Brain microvascular endothelial cell (primary cell): ENCODE results near the gene PDE11A.

Experiments used
- DNase-seq: peaks from one replicate; pipeline ENCODE4 v3.0.0-alpha.2; 2020
- H3K27ac ChIP-seq: fragments of 250-450 bp; sonication (Bioruptor Pico); 2 replicates; pipeline ENCODE4 v1.5.1; 2020; ENCODE audit warnings: mild to moderate bottlenecking, moderate library complexity
- H3K27me3 ChIP-seq: fragments of 250-450 bp; sonication (Bioruptor Pico); replicated peaks from 2 replicates; pipeline ENCODE4 v1.5.1; 2020; ENCODE audit warnings: mild to moderate bottlenecking
- H3K36me3 ChIP-seq: fragments of 250-450 bp; sonication (Bioruptor Pico); replicated peaks from 2 replicates; pipeline ENCODE4 v1.5.1; 2020; ENCODE audit warnings: mild to moderate bottlenecking
- H3K4me3 ChIP-seq: 2 replicates; pipeline ENCODE4 v1.5.1; 2011; ENCODE audit warnings: low read depth, mild to moderate bottlenecking, control low read depth, low read length, moderate library complexity
- in situ Hi-C: cut with HindIII; loops from 2 replicates; pipeline ENCODE4 v1.10.0; 2017; ENCODE audit warnings: low sequenced_read_pairs, low pct_ligation_motif_present
- TF ChIP-seq, protein P1 (sequence below): IDR thresholded peaks from 2 replicates; pipeline ENCODE4 v1.5.1; 2011; ENCODE audit warnings: low read depth, mild to moderate bottlenecking, moderate library complexity, low read length, control low read depth, inconsistent platforms; ENCODE audit errors: missing control alignments

The PDE11A gene

DNA sequence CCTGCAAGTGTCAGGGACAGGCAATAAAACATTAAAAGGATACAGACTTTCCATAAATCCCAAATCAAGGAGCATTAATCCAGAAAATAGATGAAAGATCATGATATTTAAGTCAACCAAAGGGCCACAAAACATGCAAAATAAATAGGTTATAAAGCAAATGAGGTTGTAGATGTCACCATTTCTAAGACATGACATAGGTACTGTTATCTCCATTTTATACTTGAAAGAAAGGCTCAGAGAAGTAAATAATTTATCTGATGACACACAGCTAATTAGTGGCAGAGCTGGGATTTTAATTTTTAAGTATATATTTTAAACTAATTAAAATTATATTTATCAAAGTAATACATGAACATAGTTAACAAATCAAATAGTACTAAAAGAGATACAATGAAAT lies 378.2 kb downstream of the PDE11A start:
- H3K4me3 ChIP-seq, result no peak overlapping the region
- H3K36me3 ChIP-seq, result no peaks in the 10 kb centered on the region
- H3K27me3 ChIP-seq, result no peaks in the 10 kb centered on the region
- no peak overlapping the region for H3K27ac ChIP-seq
- in situ Hi-C loops, result no loop called here
- DNase-seq, result no peak
- TF ChIP-seq, protein P1, sequence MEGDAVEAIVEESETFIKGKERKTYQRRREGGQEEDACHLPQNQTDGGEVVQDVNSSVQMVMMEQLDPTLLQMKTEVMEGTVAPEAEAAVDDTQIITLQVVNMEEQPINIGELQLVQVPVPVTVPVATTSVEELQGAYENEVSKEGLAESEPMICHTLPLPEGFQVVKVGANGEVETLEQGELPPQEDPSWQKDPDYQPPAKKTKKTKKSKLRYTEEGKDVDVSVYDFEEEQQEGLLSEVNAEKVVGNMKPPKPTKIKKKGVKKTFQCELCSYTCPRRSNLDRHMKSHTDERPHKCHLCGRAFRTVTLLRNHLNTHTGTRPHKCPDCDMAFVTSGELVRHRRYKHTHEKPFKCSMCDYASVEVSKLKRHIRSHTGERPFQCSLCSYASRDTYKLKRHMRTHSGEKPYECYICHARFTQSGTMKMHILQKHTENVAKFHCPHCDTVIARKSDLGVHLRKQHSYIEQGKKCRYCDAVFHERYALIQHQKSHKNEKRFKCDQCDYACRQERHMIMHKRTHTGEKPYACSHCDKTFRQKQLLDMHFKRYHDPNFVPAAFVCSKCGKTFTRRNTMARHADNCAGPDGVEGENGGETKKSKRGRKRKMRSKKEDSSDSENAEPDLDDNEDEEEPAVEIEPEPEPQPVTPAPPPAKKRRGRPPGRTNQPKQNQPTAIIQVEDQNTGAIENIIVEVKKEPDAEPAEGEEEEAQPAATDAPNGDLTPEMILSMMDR, result no peak

GRCh38 chr2:177693658-177694339 lies 378.8 kb downstream of the PDE11A start:
- Histone ChIP-seq H3K27ac (no peak overlapping the region), H3K4me3 (no peak overlapping the region), H3K36me3 (no peaks in the 10 kb centered on the region), H3K27me3 (no peaks in the 10 kb centered on the region)
- in situ Hi-C loops, result no loop called here
- no peak for DNase-seq
- TF ChIP-seq, protein P1, result no peak

- no peaks in the 10 kb centered on the region for H3K27me3 ChIP-seq
- H3K4me3 ChIP-seq, result no peak overlapping the region
- H3K36me3 ChIP-seq, result no peaks in the 10 kb centered on the region
- TF ChIP-seq, protein P1, result peak; percentile 9
- no peak for DNase-seq
- H3K27ac ChIP-seq, result no peak overlapping the region
- in situ Hi-C loops, result no loop called here
Observed at GRCh38 chr2:177692783-177693269, 379.8 kb downstream of the PDE11A start.

DNA sequence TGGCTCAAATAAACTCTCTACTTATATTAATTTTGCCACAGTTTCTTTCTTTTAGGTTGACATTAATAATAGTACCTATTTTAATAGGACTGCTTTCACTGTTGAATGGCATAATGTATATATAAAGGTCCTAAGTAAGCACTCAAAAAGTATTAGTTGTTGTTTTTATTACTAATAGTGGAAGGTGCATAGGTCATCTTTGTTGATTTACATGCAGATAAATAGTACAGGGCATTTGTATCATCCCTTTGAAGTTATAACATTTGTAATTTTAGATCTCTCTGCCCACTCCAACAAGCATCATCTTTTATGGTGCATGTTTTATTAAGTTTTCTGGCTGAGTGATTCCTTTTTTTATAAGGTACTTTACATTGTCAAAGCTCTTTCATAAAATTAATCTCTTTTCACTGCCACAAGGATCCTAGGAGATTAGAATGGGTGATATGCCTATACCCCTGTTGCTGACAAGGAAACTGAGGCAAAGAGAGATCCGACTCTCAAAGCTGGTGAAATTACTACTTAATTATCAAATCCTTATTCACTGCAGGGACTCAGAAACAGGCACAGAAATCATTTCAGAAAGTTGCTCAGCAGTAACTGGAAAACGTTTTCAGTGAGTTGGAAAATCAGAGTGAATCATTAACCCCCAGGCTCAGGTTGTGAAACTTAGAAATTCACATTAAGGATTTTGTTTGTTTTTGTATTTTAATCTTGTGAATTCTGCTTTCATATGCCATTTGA lies 380.4 kb downstream of the PDE11A start:
- TF ChIP-seq, protein P1, result no peak
- Histone ChIP-seq H3K27me3 (no peaks in the 10 kb centered on the region), H3K4me3 (no peak overlapping the region), H3K27ac (no peak overlapping the region), H3K36me3 (no peaks in the 10 kb centered on the region)
- in situ Hi-C loops, result no loop called here
- DNase-seq, result no peak

DNA sequence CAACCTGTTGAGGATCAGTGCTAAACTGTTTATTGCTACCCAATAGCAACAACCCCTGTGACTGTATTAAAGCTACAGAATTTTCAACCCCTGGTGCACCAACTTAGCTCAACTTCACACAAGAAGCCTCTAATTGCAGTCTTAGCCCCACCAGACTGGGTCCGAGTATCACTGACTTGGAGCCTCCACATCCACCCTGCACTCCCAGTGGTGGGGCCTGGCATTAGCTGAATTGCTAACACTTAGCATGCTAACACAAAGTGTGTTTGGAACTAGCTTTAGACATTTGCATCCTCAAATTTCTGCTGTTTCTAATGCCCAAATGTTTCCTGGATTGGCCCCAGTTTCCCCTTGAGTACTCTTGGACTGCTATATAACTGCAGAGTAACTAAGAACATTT lies 381.4 kb downstream of the PDE11A start:
- in situ Hi-C loops, result no loop called here
- no peaks in the 10 kb centered on the region for H3K36me3 ChIP-seq
- DNase-seq, result no peak
- no peak overlapping the region for H3K4me3 ChIP-seq
- H3K27me3 ChIP-seq, result no peaks in the 10 kb centered on the region
- no peak overlapping the region for H3K27ac ChIP-seq
- TF ChIP-seq, protein P1, result peak; percentile 2

- TF ChIP-seq, protein P1, result no peak
- Histone ChIP-seq H3K4me3 (no peak overlapping the region), H3K27me3 (no peaks in the 10 kb centered on the region), H3K36me3 (no peaks in the 10 kb centered on the region), H3K27ac (no peak overlapping the region)
- no peak for DNase-seq
- in situ Hi-C loops, result no loop called here
Observed at GRCh38 chr2:177689623-177690022, 383.0 kb downstream of the PDE11A start.
